Measurements from ENCODE around the gene FAIM2.

Gene FAIM2

DNA sequence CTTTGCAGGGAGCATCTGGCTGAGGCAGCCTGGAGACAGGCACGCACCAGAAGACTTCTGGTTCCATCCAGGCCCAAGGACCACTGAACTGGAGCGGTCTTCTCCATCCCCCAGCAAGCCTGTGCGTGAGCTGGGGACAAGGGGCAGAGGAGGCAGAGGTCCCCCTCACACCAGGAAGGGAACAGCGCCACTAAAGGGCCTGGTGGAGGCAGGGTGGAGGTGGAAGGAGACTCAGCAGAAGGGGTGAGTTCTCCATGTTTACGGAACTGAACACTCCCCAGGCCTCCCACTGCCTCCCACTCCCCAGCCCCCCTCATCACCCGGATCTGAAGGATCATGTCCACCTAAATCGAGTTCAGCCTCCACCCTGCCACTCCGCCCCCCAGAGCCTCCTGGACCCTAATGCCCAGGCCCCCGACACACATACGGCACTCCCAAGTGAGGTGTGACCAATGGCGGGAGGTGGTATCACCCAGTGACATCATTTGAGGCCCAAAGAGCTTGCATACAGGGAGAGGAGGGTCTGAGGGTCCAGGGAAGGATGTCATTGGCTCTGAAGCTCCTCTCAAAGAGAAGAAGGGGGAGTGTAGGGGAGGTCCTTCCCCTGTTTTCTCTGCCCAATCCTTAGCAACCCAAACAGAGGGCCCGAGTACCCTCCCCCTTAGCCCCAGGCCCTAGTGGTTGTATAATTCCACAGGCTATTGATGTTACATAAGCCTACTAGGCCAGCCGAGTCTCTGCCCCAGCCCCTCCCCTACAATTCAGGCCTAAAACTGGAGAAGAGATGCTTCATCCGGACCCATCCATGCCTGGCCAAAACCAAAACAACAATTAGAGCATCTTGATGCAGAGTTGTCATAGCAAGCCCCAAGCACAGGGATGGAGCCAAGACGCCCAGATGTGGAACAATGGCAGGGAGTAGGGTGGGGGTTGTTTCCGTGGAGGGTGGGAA, 1.0 kb downstream of the FAIM2 start:
- TF ChIP-seq ARNT (IDR thresholded peaks at IDR 0.05) (no peak), L3MBTL2 (conservative IDR thresholded peaks at IDR 0.05) (no peak), FOXM1 (IDR thresholded peaks at IDR 0.05; ENCODE audit: borderline replicate concordance) (no peak), FOXA1 (IDR thresholded peaks at IDR 0.05) (no peak), LEF1 (IDR thresholded peaks at IDR 0.05; ENCODE audit: borderline replicate concordance) (no peak), FOXK2 (IDR thresholded peaks at IDR 0.05) (no peak), HDGF (IDR thresholded peaks at IDR 0.05; ENCODE audit: borderline replicate concordance) (no peak), ZNF384 (IDR thresholded peaks at IDR 0.05) (no peak), SUZ12 (IDR thresholded peaks at IDR 0.05) (no peak), ELF4 (IDR thresholded peaks at IDR 0.05) (no peak), SP1 (IDR thresholded peaks at IDR 0.05) (no peak), CTBP1 (IDR thresholded peaks at IDR 0.05; ENCODE audit: borderline replicate concordance) (no peak)
- TF ChIP-seq, protein P1, sequence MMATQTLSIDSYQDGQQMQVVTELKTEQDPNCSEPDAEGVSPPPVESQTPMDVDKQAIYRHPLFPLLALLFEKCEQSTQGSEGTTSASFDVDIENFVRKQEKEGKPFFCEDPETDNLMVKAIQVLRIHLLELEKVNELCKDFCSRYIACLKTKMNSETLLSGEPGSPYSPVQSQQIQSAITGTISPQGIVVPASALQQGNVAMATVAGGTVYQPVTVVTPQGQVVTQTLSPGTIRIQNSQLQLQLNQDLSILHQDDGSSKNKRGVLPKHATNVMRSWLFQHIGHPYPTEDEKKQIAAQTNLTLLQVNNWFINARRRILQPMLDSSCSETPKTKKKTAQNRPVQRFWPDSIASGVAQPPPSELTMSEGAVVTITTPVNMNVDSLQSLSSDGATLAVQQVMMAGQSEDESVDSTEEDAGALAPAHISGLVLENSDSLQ (IDR thresholded peaks at IDR 0.05) = no peak
- no peak for DNase-seq (ENCODE audit: extremely low spot score)
- ChIA-PET CTCF (interaction anchor here (0.7 kb wide), 1 partner anchor 91 kb away, joined by 6 read pairs; no protein-coding TSS in a partner anchor), POLR2A (no interaction called here)

DNA sequence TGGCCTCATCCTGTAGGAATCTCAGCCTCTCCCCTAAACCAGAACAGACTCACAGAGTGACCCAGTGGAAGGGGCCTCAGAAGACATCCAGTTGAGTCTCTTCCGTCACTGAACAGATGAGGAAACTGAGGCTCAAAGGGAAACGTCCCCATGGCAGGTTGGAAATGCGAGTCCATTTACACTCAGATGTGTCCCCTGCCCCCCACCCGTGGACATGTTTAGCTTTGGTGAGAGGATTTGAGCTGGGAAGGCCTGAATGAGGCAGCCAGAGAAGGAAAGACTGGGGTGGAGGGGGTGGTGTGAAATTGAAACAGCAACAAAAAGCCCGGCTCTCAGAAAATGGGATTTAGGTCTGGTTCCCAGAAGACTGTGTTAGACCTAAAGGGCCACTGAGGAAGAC, 1.7 kb downstream of the FAIM2 start:
- no peak for TF ChIP-seq FOXA1 (IDR thresholded peaks at IDR 0.05)
- no peak for TF ChIP-seq CTBP1 (IDR thresholded peaks at IDR 0.05; ENCODE audit: borderline replicate concordance)
- no peak for DNase-seq (ENCODE audit: extremely low spot score)
- ChIA-PET CTCF (no interaction called here), POLR2A (no interaction called here)

DNA sequence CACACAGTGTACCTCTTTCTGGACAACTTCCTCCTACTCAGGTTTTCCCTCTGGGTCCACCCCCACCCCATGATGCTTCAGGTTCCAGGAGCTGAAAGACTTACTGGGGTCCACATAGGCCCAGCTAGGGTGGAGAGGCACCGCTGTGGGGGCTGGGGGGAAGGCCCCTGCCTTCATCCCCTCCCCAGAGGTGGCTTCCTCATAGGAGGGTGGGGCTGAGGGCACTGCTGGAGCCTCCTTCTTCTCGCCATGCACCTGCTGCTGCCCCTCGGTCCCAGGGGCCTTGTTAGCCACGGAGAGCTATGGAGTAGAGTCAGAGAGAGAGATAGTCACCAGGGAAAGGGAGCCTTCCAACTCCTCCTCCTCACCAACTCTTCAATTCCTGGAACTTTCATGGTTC, 2.7 kb downstream of the FAIM2 start:
- ChIA-PET CTCF (no interaction called here), POLR2A (no interaction called here)
- no peak for TF ChIP-seq CTBP1 (IDR thresholded peaks at IDR 0.05; ENCODE audit: borderline replicate concordance)
- TF ChIP-seq ELF4 (IDR thresholded peaks at IDR 0.05) = no peak
- TF ChIP-seq, protein P1 (IDR thresholded peaks at IDR 0.05) = no peak
- TF ChIP-seq FOXA1 (IDR thresholded peaks at IDR 0.05) = no peak
- no peak for TF ChIP-seq FOXK2 (IDR thresholded peaks at IDR 0.05)
- no peak for TF ChIP-seq LEF1 (IDR thresholded peaks at IDR 0.05; ENCODE audit: borderline replicate concordance)
- TF ChIP-seq BHLHE40 (IDR thresholded peaks at IDR 0.05; ENCODE audit: borderline replicate concordance) = no peak
- no peak for TF ChIP-seq ZNF384 (IDR thresholded peaks at IDR 0.05)
- TF ChIP-seq FOXM1 (IDR thresholded peaks at IDR 0.05; ENCODE audit: borderline replicate concordance) = no peak
- TF ChIP-seq ARNT (IDR thresholded peaks at IDR 0.05) = no peak
- no peak for TF ChIP-seq SUZ12 (IDR thresholded peaks at IDR 0.05)
- TF ChIP-seq HDGF (IDR thresholded peaks at IDR 0.05; ENCODE audit: borderline replicate concordance) = no peak
- TF ChIP-seq NFRKB (IDR thresholded peaks at IDR 0.05) = no peak
- no peak for TF ChIP-seq TARDBP (IDR thresholded peaks at IDR 0.05)
- no peak for DNase-seq (ENCODE audit: extremely low spot score)

DNA sequence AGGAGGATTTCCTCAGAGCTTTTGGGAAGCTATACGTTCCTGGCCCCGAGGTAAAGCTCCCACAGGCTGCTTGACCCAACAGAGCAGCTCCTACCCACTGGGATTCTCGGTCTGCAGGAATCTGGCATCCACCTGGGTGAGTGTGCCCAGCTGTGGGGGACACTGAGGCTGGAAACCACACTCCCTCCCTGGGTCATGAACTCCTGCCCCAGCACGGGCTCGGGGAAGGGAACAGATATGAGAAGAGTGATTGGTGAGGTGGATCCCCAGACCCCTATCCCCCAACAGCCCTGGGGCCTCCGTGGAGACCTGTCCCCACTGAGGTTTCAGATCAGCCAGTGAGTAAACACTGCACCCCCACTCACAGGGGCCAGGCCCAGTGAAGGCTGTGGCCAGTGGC, 3.3 kb downstream of the FAIM2 start:
- no peak for DNase-seq (ENCODE audit: extremely low spot score)

DNA sequence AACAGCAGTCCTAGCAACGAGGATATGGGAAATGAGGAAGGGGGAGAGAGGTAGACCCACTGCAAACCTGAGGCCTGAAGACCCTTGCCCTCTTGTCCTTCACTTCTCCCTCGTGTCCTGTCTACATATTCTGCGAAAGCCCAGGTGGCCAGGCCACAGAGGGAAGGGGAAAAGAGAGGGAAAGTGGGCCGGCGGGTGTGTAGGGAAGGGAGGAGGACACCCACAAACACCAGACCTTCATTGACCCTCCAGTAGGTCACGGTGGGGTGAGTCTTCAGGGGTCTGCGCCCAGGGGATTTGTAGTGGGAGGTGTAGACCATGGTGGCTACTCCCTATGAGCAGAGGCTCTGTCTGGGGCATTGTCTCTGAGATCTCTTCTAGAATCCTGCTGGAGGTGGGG, 3.8 kb downstream of the FAIM2 start:
- ChIA-PET CTCF (no interaction called here), POLR2A (no interaction called here)

More for the DNA sequence above, 3.3 kb downstream of the FAIM2 start:
- POLR2A ChIA-PET = no interaction called here
- TF ChIP-seq FOXK2 (IDR thresholded peaks at IDR 0.05) (no peak), SP1 (IDR thresholded peaks at IDR 0.05) (no peak), HDGF (IDR thresholded peaks at IDR 0.05; ENCODE audit: borderline replicate concordance) (no peak), FOXM1 (IDR thresholded peaks at IDR 0.05; ENCODE audit: borderline replicate concordance) (no peak), LEF1 (IDR thresholded peaks at IDR 0.05; ENCODE audit: borderline replicate concordance) (no peak), ZNF384 (IDR thresholded peaks at IDR 0.05) (no peak), ARNT (IDR thresholded peaks at IDR 0.05) (no peak), FOXA1 (IDR thresholded peaks at IDR 0.05) (no peak), BHLHE40 (IDR thresholded peaks at IDR 0.05; ENCODE audit: borderline replicate concordance) (no peak), ELF4 (IDR thresholded peaks at IDR 0.05) (no peak)
- TF ChIP-seq, protein P1 (IDR thresholded peaks at IDR 0.05) = no peak
- CTCF ChIA-PET = no interaction called here

More for the DNA sequence above, 3.8 kb downstream of the FAIM2 start:
- TF ChIP-seq ARNT (IDR thresholded peaks at IDR 0.05) (no peak), HDGF (IDR thresholded peaks at IDR 0.05; ENCODE audit: borderline replicate concordance) (no peak), ELF4 (IDR thresholded peaks at IDR 0.05) (no peak), FOXM1 (IDR thresholded peaks at IDR 0.05; ENCODE audit: borderline replicate concordance) (no peak), CTBP1 (IDR thresholded peaks at IDR 0.05; ENCODE audit: borderline replicate concordance) (no peak), FOXK2 (IDR thresholded peaks at IDR 0.05) (no peak), ZNF384 (IDR thresholded peaks at IDR 0.05) (no peak), L3MBTL2 (conservative IDR thresholded peaks at IDR 0.05) (no peak), LEF1 (IDR thresholded peaks at IDR 0.05; ENCODE audit: borderline replicate concordance) (no peak), FOXA1 (IDR thresholded peaks at IDR 0.05) (no peak), TARDBP (IDR thresholded peaks at IDR 0.05) (no peak), SUZ12 (IDR thresholded peaks at IDR 0.05) (no peak), NFRKB (IDR thresholded peaks at IDR 0.05) (no peak), SP1 (IDR thresholded peaks at IDR 0.05) (no peak)
- TF ChIP-seq, protein P1 (IDR thresholded peaks at IDR 0.05) = no peak
- no peak for DNase-seq (ENCODE audit: extremely low spot score)

All from HEK293T (cell line).